ELF-1 (cell line): ENCODE results near the gene CLTC.

Experiments used
- DNase-seq: peaks from one replicate; pipeline ENCODE4 v3.0.0-alpha.2; 2016; ENCODE audit warnings: low read depth, low spot score

Gene CLTC

DNA sequence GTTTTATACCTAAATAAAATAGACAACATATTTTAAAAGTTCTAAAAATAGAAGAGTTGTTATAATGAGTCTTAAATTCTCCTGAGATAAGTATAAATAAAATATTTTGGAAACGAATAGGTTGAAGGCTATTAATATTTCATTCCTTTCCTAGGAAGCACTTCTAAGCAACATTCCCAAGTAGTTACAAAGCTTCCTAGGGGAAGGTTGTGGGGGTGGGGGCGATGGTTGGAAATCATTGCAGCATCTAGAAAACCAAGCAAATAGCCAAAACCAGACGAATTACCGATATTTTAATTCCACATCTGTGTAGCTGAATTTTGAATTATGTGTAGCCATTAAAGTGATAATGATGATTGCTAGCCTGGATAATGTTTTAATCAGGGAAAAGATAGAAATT lies 60.6 kb downstream of the CLTC start:
- no peak for DNase-seq

DNA sequence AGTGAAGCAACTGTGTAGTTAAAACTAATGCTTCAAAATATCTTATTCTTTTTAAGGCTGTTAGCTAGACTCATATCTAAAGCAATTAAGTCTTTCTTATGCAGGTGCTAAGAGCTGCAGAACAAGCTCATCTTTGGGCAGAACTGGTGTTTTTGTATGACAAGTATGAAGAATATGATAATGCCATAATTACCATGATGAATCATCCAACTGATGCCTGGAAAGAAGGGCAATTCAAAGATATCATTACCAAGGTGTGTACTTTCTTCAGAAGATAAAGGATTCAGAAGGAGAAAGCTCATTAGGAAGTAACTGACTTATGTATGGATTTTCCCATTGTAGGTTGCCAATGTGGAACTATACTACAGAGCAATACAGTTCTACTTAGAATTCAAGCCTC lies 63.6 kb downstream of the CLTC start:
- no peak for DNase-seq

DNA sequence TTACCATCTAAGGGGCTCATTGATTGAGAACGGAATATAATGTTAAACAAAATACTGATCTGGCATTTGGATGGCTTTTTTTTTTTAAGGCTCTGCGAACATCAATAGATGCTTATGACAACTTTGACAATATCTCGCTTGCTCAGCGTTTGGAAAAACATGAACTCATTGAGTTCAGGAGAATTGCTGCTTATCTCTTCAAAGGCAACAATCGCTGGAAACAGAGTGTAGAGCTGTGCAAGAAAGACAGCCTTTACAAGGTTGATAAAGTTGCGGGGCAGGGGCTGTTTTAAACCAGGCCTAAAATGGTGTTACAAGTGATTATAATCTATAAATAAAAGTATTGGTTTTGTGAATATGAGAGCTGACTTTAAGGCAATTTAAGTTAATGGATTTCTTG lies 65.3 kb downstream of the CLTC start:
- DNase-seq, result no peak

DNA sequence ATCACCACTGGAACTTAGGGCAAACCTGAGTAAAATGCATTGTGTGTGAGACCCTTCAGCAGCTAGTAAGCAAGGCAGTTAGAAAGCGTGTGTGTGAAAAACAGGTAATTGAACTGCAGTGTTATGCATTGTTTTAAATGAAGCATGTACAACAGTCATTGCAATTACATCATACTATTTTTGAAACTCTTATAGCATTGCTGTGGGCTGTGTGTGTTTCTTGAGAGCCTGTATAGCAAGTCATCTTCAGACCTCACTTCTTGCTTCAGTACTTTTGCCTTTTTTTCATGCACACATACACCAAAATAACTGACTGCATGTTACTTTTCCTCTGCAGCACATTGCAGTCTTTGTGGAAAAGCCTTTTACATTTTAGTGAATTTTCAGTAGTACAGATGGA lies 68.3 kb downstream of the CLTC start:
- no peak for DNase-seq

GRCh38 chr17:59688496-59688895 lies 68.8 kb downstream of the CLTC start:
- no peak for DNase-seq

GRCh38 chr17:59693582-59693981 lies 73.9 kb downstream of the CLTC start:
- DNase-seq, result no peak

DNA sequence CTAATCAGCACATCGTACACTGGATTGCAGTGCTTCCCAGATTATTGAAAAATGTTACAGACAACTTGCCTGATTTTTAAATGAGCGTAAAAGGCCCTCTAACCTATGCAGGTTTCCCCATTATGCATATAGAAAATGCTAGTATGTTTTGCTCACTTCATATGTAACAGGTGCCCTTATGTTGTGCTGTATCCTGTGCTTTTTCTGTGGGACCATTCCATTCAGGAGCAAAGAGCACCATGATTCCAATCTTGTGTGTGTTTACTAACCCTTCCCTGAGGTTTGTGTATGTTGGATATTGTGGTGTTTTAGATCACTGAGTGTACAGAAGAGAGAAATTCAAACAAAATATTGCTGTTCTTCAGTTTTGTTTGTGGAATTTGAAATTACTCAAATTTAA lies 74.6 kb downstream of the CLTC start:
- DNase-seq, result no peak

DNA sequence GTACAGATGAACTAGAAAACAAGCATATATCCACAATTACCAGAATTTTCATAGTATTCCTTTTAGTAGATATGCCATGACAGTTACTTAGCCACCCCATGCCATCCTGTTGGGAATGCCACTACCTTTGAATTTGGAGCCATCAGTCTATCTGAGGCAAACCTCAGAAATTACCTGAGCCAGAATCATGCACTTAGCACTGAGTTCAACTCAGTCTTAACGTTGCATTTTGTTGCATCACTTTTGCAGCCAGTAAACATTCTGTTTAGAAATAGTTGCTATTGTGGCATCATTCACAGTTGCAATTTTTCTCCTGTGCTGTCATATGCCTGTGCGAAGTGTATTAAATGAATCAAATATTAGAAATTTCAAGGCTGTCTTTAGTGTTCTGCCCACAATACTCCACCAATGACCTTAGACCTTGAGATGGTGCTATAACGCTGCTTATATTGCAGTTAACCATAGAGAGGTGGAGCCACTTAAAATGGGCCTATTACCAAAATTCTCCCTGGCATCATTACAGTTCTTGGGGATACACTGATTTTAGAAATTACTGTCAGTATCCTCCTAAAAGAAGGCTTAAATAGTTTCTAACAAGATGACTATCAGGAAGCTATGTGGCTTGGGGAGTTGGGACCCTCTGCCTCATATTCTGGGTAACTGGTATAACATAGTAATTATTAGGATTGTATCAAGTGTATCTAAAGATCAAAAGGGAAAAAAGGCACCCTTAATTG lies 76.4 kb downstream of the CLTC start:
- no peak for DNase-seq

GRCh38 chr17:59696682-59697277 lies 77.1 kb downstream of the CLTC start:
- no peak for DNase-seq

DNA sequence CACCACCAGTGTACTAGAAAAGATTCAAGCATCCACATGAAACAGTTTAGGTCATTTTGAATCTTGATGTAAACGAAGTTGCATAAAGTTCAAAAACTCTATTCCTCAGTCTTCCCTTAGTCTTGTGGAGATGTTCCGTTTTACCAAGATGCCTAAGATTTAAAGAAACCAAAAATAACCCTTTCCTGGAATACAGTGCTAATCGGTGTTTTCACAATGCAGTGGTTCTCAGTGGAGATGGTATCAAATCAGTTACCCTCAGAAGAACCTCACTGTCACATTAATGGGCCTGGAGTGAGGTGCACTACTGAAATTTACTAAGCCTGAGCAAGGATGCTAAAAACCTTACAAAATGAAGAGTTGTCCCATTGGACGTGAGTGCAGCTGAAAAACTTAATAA lies 78.4 kb downstream of the CLTC start:
- DNase-seq, result no peak

- no peak for DNase-seq
These were observed 79.5 kb downstream of the CLTC start for GRCh38 chr17:59699218-59699617.

DNA sequence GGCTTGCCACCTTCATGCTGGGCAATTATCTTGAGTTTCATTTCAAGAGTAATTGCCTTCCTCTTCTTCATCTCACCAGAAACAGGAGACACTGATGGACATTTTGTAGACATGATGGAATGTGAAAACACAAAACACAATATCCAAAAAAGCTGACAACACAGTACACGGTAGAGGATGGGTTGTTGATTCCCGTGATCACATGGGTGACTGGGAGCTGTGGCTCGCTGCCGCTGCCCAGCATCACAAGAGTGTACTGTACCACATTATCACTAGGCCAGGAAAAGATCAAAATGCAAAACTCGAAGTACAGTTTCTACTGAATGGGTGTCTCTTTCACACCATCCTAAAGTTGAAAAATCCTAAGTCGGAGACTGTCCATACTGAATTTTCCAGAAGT lies 80.1 kb downstream of the CLTC start:
- DNase-seq, result no peak

DNA sequence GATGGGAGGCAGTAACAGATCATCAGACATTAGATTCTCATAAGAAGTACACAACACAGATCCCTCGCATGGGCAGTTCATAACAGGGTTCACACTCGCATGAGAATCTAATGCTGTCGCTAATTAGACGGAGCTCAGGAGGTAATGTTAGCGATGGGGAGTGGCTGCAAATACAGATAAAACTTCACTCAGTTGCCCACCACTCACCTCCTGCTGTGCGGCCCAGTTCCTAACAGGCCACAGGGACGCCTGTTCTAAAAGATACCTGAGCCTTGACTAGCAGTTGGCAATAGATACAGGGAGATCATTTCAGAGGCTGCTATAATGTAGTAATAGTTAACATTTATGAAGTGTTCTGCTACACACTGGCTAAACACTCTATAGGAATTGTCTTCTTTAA lies 82.6 kb downstream of the CLTC start:
- no peak for DNase-seq

- peak; percentile 100 for DNase-seq
These were observed 87.7 kb downstream of the CLTC start, which contains the start of the genes PTRH2 and VMP1 for GRCh38 chr17:59707149-59707970. Gene PTRH2, minus strand, starts transcription at chr17:59707430. Its CDS starts 9,452 bp downstream, at chr17:59697978. Gene VMP1, plus strand, starts transcription at chr17:59707654. Its CDS starts 23,793 bp downstream, at chr17:59731447.

- no peak for DNase-seq
These were observed 88.3 kb downstream of the CLTC start for GRCh38 chr17:59707971-59708430.

DNA sequence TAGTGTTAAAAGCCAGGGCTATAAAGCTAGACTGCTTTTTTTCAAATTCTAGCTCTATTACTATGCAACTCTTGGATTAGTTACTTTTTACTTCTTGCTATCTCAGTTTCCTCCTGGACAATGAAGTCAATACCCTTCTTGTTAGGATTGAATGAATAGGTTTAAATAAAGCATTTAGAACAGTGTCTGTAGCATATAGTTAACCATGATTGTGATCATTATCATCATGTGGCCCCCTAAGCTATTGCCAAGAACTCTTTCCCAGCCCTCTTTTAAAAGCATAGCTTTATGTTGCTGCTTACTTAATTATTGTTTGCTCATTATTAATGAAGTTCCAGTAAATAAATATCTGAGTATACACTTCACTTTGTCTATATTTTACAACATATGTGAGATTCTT lies 92.2 kb downstream of the CLTC start:
- no peak for DNase-seq

- no peak for DNase-seq
These were observed 93.2 kb downstream of the CLTC start for GRCh38 chr17:59712862-59713261.

- no peak for DNase-seq
These were observed 94.6 kb downstream of the CLTC start for GRCh38 chr17:59714255-59714654.

DNA sequence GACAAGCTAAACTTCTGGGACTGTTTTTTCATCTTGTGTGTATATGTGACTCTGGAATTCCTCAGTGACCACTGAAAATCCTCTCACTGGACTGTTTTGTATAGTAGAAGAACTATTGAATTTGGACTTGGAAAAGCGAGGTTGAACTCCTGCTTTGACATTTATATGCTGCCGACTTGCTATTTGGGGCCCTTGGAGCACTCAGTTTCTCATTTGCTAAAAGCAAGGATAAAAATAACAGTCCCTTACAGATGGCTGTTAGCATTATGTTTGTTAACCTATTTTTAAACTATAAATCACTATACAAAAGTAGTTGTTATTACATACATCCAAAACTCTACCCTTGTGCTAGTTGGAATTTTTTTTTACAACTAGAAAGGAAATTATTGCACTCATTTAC lies 96.7 kb downstream of the CLTC start:
- no peak for DNase-seq

DNA sequence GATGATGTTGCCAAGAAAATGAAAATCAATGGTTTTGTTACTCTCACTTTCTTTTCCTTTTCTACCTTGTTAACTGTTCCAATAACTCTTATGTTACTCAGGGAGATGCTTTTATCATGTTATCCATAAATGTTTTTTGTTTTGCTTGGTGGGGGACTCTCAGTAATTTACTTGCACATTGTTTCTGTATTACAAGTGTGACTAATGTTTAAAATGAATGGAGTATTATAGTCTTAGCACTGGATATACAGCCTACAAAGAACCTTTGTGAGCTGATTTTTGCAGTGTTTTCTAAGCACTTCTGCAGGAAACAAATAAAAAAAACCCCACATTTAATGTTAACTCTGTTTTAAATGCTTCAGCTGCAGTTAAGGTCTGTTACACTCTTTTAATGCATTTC lies 99.8 kb downstream of the CLTC start:
- DNase-seq, result no peak

DNA sequence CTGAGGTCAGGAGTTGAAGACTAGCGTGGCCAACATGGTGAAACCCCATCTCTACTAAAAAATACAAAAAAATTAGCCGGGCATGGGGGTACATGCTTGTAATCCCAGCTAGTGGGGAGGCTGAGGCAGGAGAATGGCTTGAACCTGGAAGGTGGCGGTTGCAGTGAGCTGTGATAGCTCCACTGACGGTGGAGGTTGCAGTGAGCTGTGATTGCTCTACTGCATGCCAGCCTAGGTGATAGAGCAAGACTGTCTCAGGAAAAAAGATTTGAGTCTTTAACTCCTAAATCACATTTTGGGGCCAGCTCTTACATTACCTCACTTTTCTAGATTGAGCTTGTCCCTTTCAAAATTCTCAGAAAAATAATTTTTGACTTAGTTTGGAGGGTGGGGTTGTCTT lies 102.9 kb downstream of the CLTC start:
- DNase-seq, result no peak

DNA sequence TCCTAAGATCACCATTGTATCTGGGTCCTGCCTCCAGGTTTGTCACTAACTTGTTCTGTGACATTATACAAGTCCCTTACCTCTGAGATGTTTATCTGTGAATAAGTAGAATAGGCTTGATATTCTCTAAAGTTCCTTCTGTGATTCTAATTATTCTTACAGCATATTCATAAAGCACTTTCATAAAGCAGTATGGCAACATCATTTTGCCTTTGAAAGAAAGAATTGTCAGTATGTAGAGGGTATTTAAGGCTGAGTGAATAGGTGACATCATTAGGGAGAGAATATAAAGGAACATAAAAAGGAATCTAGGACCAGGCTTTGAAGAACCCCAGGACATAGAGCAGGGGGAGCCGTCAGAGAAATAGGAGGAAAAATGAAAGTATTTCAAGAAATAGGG lies 103.3 kb downstream of the CLTC start:
- no peak for DNase-seq

DNA sequence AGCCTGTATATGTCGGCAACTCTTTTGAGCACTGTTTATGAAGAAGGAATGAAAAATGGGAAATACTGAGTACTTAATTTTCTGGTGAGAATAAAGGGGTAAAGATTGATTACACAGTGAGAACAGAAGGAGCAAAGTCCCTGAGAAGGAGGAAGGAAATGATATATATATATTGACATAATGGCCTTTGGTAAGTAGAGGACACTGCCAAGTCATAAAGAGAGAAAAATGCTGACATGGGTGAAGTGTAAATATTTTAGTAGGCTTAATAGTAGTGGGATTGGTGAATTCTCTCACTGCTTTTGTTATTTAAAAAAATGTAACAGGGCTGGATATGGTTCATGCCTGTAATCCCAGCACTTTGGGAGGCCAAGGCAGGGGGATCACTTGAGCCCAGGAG lies 103.9 kb downstream of the CLTC start:
- DNase-seq, result no peak
